Cardiac muscle cell (in vitro differentiated cells and primary cell): ENCODE data around the gene C19orf67. TPM values are rescaled to one million over a fixed set of nuclear protein-coding genes. Genes with fewer than 3 reads are reported as not detected.
A peak's percentile ranks its signal among the peaks of the same experiment; 100 is the strongest.

ENCODE experiments used
- DNase-seq, 2 donors: peaks; one replicate each; pipeline versions ENCODE4 v3.0.0 to v3.0.0-alpha.2; 2010 to 2017; ENCODE audit warnings: low read depth in 1 of 2, low spot score in 1 of 2
- H3K27ac ChIP-seq: fragments of 200-600 bp; sonication (generic); 2 replicates; pipeline ENCODE4 v1.5.1; 2016
- H3K27me3 ChIP-seq: fragments of 200-600 bp; sonication (generic); 2 replicates; pipeline ENCODE4 v1.6.0; 2016; ENCODE audit warnings: control low read depth
- H3K36me3 ChIP-seq: fragments of 200-600 bp; sonication (generic); 2 replicates; pipeline ENCODE4 v1.5.1; 2016; ENCODE audit warnings: control low read depth
- H3K4me1 ChIP-seq: fragments of 200-600 bp; sonication (generic); 2 replicates; pipeline ENCODE4 v1.8.1; 2017; ENCODE audit warnings: low read depth, mild to moderate bottlenecking, mixed run types
- H3K4me3 ChIP-seq: fragments of 200-600 bp; sonication (generic); 2 replicates; pipeline ENCODE4 v1.5.1; 2016; ENCODE audit warnings: mild to moderate bottlenecking
- H3K9me3 ChIP-seq: fragments of 200-600 bp; sonication (generic); 2 replicates; pipeline ENCODE4 v1.5.1; 2017; ENCODE audit warnings: low read depth, mild to moderate bottlenecking, control low read depth
- CTCF ChIP-seq: IDR thresholded peaks from 2 replicates; pipeline ENCODE4 v1.5.1; 2012; ENCODE audit warnings: low read depth, mild to moderate bottlenecking, low read length
- polyA plus RNA-seq: library from polyadenylated mRNA; unstranded; fragments of >200 nt; fragmentation: Nextera tagmentation; extraction: Ambion mirVana; gene quantifications from 2 replicates; pipeline ENCODE4 v1.2.1, GENCODE V29; 2016
- total RNA-seq: library from RNA; depleted of rRNA; stranded (reverse); fragments of >200 nt; gene quantifications from 2 replicates; pipeline ENCODE4 v1.2.3, GENCODE V29; 2016

Gene C19orf67
- total and polyA plus RNA-seq, 2 experiments from 2014 or later, result 7.5 to 14.2 TPM

- no peak overlapping the region for H3K27ac ChIP-seq
- no peak for TF ChIP-seq CTCF
Measured at GRCh38 chr19:14033946-14034345, 51.6 kb downstream of the C19orf67 start.

GRCh38 chr19:14031719-14032480 lies 53.7 kb downstream of the C19orf67 start, which contains the start of gene IL27RA:
Gene IL27RA, plus strand, starts transcription at chr19:14031762. Its CDS starts 111 bp downstream, at chr19:14031873.
- Histone ChIP-seq H3K9me3 (no peaks in the 10 kb centered on the region), H3K36me3 (no peaks in the 10 kb centered on the region), H3K27ac (no peak within 1 kb of the TSS), H3K4me3 (peak within 1 kb of the TSS; percentile 57), H3K4me1 (no peaks in the 10 kb centered on the region), H3K27me3 (no peaks in the 10 kb centered on the region)
- peak; percentile 51 to 61 for DNase-seq
- TF ChIP-seq CTCF, result peak; percentile 79

More at GRCh38 chr19:14033946-14034345, 51.6 kb downstream of the C19orf67 start:
- no peaks in the 10 kb centered on the region for H3K36me3 ChIP-seq
- no peaks in the 10 kb centered on the region for H3K27me3 ChIP-seq
- no peak for DNase-seq
- H3K4me3 ChIP-seq, result no peak overlapping the region
- H3K4me1 ChIP-seq, result no peaks in the 10 kb centered on the region
- H3K9me3 ChIP-seq, result no peaks in the 10 kb centered on the region

Other genes with a start within 250 kb of the C19orf67 start
- 0.39 and 2.0 TPM in 2 replicates for gene NANOS3, start 208.6 kb downstream of the C19orf67 start, total RNA-seq
- 0.86 and 1.6 TPM in 2 replicates for gene NANOS3, start 208.6 kb downstream of the C19orf67 start, polyA plus RNA-seq
- gene BRME1, start 179.7 kb downstream of the C19orf67 start, total RNA-seq, result 4.0 and 8.8 TPM in 2 replicates
- gene BRME1, start 179.7 kb downstream of the C19orf67 start, polyA plus RNA-seq, result 3.0 and 8.2 TPM in 2 replicates
- gene CC2D1A, start 179.6 kb downstream of the C19orf67 start, total RNA-seq, result 43.2 and 46.6 TPM in 2 replicates
- 41.5 and 42.5 TPM in 2 replicates for gene CC2D1A, start 179.6 kb downstream of the C19orf67 start, polyA plus RNA-seq
- gene PODNL1, start 147.4 kb downstream of the C19orf67 start, total RNA-seq, result 0.24 and 0.67 TPM in 2 replicates
- gene PODNL1, start 147.4 kb downstream of the C19orf67 start, polyA plus RNA-seq, result not detected in 2 replicates
- gene DCAF15, start 133.3 kb downstream of the C19orf67 start, total RNA-seq, result 44.6 and 48.1 TPM in 2 replicates
- 33.3 and 34.0 TPM in 2 replicates for gene DCAF15, start 133.3 kb downstream of the C19orf67 start, polyA plus RNA-seq
- 8.9 TPM in 2 replicates for gene RFX1, start 79.5 kb downstream of the C19orf67 start, total RNA-seq
- gene RFX1, start 79.5 kb downstream of the C19orf67 start, polyA plus RNA-seq, result 2.7 and 3.3 TPM in 2 replicates
- gene RLN3, start 57.6 kb downstream of the C19orf67 start, total RNA-seq, result not detected in 2 replicates
- 0.44 TPM in 1 of 2 replicates, not detected in the other for gene RLN3, start 57.6 kb downstream of the C19orf67 start, polyA plus RNA-seq
- 4.6 and 7.1 TPM in 2 replicates for gene IL27RA, start 54.0 kb downstream of the C19orf67 start, total RNA-seq
- 4.3 and 17.1 TPM in 2 replicates for gene IL27RA, start 54.0 kb downstream of the C19orf67 start, polyA plus RNA-seq
- gene PALM3, start 23.7 kb downstream of the C19orf67 start, total RNA-seq, result 0.25 and 0.30 TPM in 2 replicates
- 0.10 and 1.0 TPM in 2 replicates for gene PALM3, start 23.7 kb downstream of the C19orf67 start, polyA plus RNA-seq
- 16.0 and 19.4 TPM in 2 replicates for gene MISP3, start 13.0 kb downstream of the C19orf67 start, total RNA-seq
- gene MISP3, start 13.0 kb downstream of the C19orf67 start, polyA plus RNA-seq, result 23.2 and 25.6 TPM in 2 replicates
- gene SAMD1, start 5.0 kb upstream of the C19orf67 start, total RNA-seq, result 112 and 158 TPM in 2 replicates
- gene SAMD1, start 5.0 kb upstream of the C19orf67 start, polyA plus RNA-seq, result 130 and 136 TPM in 2 replicates
- 95.2 and 126 TPM in 2 replicates for gene PRKACA, start 32.0 kb upstream of the C19orf67 start, total RNA-seq
- 30.6 and 33.5 TPM in 2 replicates for gene PRKACA, start 32.0 kb upstream of the C19orf67 start, polyA plus RNA-seq
- gene ASF1B, start 50.8 kb upstream of the C19orf67 start, total RNA-seq, result 19.1 and 21.8 TPM in 2 replicates
- gene ASF1B, start 50.8 kb upstream of the C19orf67 start, polyA plus RNA-seq, result 27.5 and 30.7 TPM in 2 replicates
- gene ADGRL1, start 120.4 kb upstream of the C19orf67 start, total RNA-seq, result 26.6 and 55.8 TPM in 2 replicates
- gene ADGRL1, start 120.4 kb upstream of the C19orf67 start, polyA plus RNA-seq, result 19.6 and 35.2 TPM in 2 replicates